ENCODE measurements around the gene KANSL1L.

GRCh38 chr2:210180477-210180876 is 9.3 kb upstream of the KANSL1L start:
- TF ChIP-seq MAX (IDR thresholded peaks at IDR 0.05) = no peak
- no peak for TF ChIP-seq CTCF (IDR thresholded peaks at IDR 0.05)
- TF ChIP-seq BHLHE40 (IDR thresholded peaks at IDR 0.05; ENCODE audit: low read depth, low read length) = no peak
- no peak for TF ChIP-seq POLR2A (IDR thresholded peaks at IDR 0.05; ENCODE audit: low read length)
- no peak for TF ChIP-seq RAD21 (conservative IDR thresholded peaks at IDR 0.05 in 1 of 2, IDR thresholded peaks at IDR 0.05 in 1 of 2)
- no peak for TF ChIP-seq SMC3 (IDR thresholded peaks at IDR 0.05)
- TF ChIP-seq USF2 (IDR thresholded peaks at IDR 0.05) = no peak
- TF ChIP-seq RNF2 (IDR thresholded peaks at IDR 0.05; ENCODE audit: borderline replicate concordance, low read depth) = no peak
- no peak for TF ChIP-seq REST (IDR thresholded peaks at IDR 0.05)
- TF ChIP-seq E2F6 (IDR thresholded peaks at IDR 0.05; ENCODE audit: borderline replicate concordance, low read depth) = no peak
- TF ChIP-seq CHD2 (IDR thresholded peaks at IDR 0.05; ENCODE audit: low read length, partially characterized antibody) = no peak

All from A549 (cell line).